NCI-H82 (cell line): ENCODE measurements around the gene RHOBTB1.
"Not testable (repeated sequence)": the region's sequence is repeated elsewhere in the genome, so short reads cannot be mapped to it uniquely, and the experiment has no call there.

ENCODE experiments used
- DNase-seq: peaks from one replicate; lab custom pipeline; 2025; lab: John Stamatoyannopoulos, UW

Gene RHOBTB1

GRCh38 chr10:60944058-60944909, at the start of gene RHOBTB1:
TSS of gene RHOBTB1 (minus strand) at chr10:60944185. CDS start at chr10:60911542, 32,643 bp downstream.
- peak; percentile 87 for DNase-seq

- no peak for DNase-seq
These were observed 48.7 kb upstream of the RHOBTB1 start for GRCh38 chr10:60992636-60993035.

GRCh38 chr10:60990663-60991062, 46.7 kb upstream of the RHOBTB1 start:
- DNase-seq, result no peak

GRCh38 chr10:60989400-60989876, 45.5 kb upstream of the RHOBTB1 start:
- DNase-seq, result no peak

GRCh38 chr10:60986791-60987190, 42.8 kb upstream of the RHOBTB1 start:
- no peak for DNase-seq

- no peak for DNase-seq
These were observed 42.0 kb upstream of the RHOBTB1 start for GRCh38 chr10:60985951-60986350.

- no peak for DNase-seq
These were observed 37.0 kb upstream of the RHOBTB1 start for GRCh38 chr10:60980997-60981396.

- no peak for DNase-seq
These were observed 35.7 kb upstream of the RHOBTB1 start for GRCh38 chr10:60979667-60980104.

- DNase-seq, result no peak
These were observed 34.5 kb upstream of the RHOBTB1 start for GRCh38 chr10:60978287-60979115.

- no peak for DNase-seq
These were observed 33.5 kb upstream of the RHOBTB1 start for GRCh38 chr10:60977161-60978122.

- DNase-seq, result no peak
These were observed 32.7 kb upstream of the RHOBTB1 start for GRCh38 chr10:60976687-60977086.

GRCh38 chr10:60975716-60976115, 31.7 kb upstream of the RHOBTB1 start:
- no peak for DNase-seq

- no peak for DNase-seq
These were observed 30.6 kb upstream of the RHOBTB1 start for GRCh38 chr10:60974463-60975149.

- DNase-seq, result no peak
These were observed 29.1 kb upstream of the RHOBTB1 start for GRCh38 chr10:60973086-60973485.

GRCh38 chr10:60972181-60972580, 28.2 kb upstream of the RHOBTB1 start:
- not testable (repeated sequence) for DNase-seq

GRCh38 chr10:60970526-60970925, 26.5 kb upstream of the RHOBTB1 start:
- DNase-seq, result no peak

GRCh38 chr10:60968504-60968903, 24.5 kb upstream of the RHOBTB1 start:
- DNase-seq, result no peak

GRCh38 chr10:60967854-60968484, 24.0 kb upstream of the RHOBTB1 start:
- no peak for DNase-seq

GRCh38 chr10:60967260-60967659, 23.3 kb upstream of the RHOBTB1 start:
- no peak for DNase-seq

- no peak for DNase-seq
These were observed 21.7 kb upstream of the RHOBTB1 start for GRCh38 chr10:60965696-60966095.
